HG03457 (cell line): Measurements from ENCODE around the gene INTS15.
"Not testable (repeated sequence)": the region's sequence is repeated elsewhere in the genome, so short reads cannot be mapped to it uniquely, and the experiment has no call there.

Experiments
- ATAC-seq: cut with Tn5 transposase; IDR thresholded peaks from one replicate; pipeline ENCODE4 v1.9.1; 2021; ENCODE audit warnings: moderate number of reproducible peaks; ENCODE audit not compliant: unreplicated experiment

Gene INTS15

DNA sequence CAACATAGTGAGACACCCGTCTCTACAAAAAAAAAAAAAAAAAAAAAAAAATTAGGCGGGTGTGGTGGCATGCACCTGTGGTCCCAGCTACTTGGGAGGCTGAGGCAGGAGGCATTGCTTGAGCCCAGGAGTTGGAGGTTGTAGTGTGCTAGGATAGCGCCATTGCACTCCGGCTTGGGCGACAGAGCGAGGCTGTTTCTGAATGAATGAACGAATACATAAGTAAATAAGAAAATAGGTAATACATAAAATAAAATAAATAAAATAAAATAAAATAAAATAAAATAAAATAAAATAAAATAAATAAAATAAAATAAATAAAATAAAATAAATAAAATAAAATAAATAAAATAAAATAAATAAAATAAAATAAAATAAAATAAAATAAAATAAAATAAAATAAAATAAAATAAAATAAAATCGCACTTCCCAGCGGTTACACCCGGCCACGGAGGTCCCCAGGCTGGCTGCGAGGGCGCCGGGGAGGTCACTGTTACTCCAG is 12.9 kb upstream of the INTS15 start:
- ATAC-seq: not testable (repeated sequence)

DNA sequence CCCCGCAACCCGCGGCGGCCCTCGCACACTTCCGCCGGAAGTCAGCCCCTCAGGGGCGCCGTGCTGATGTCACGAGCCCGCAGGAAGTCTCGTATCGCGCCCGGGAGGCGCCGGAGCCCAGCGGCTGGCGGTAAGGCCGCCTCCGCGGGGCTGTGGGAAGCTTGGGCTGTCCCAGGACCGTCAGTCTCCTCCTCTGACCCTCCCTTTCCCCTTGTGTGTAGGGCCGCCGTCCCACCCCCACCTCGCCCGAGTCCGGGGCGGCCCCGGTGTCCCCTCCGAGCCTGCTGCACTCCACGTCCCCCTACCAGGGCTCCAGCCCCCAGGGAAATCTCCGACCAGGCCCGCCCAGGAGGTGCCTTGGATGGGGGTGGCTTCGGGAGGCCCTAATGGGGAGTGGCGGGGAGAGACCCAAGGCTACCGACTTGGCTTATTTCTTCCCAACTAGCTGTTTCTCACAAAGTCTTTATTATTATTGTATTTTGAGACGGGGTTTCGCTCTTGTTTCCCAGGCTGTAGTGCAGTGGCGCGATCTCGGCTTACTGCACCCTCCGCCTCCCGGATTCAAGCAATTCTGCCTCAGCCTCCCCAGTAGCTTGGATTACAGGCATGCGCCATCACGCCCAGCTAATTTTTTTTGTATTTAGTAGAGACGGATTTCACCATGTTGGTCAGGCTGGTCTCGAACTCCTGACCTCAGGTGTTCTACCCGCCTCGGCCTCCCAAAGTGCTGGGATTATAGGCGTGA is 12.3 kb upstream of the INTS15 start, which contains the start of gene ZDHHC4:
Gene ZDHHC4, plus strand, starts transcription at position 86 of the 745 bp plus-strand sequence. CDS start 3,108 bp downstream, outside the sequence.
- ATAC-seq: peak; percentile 96

DNA sequence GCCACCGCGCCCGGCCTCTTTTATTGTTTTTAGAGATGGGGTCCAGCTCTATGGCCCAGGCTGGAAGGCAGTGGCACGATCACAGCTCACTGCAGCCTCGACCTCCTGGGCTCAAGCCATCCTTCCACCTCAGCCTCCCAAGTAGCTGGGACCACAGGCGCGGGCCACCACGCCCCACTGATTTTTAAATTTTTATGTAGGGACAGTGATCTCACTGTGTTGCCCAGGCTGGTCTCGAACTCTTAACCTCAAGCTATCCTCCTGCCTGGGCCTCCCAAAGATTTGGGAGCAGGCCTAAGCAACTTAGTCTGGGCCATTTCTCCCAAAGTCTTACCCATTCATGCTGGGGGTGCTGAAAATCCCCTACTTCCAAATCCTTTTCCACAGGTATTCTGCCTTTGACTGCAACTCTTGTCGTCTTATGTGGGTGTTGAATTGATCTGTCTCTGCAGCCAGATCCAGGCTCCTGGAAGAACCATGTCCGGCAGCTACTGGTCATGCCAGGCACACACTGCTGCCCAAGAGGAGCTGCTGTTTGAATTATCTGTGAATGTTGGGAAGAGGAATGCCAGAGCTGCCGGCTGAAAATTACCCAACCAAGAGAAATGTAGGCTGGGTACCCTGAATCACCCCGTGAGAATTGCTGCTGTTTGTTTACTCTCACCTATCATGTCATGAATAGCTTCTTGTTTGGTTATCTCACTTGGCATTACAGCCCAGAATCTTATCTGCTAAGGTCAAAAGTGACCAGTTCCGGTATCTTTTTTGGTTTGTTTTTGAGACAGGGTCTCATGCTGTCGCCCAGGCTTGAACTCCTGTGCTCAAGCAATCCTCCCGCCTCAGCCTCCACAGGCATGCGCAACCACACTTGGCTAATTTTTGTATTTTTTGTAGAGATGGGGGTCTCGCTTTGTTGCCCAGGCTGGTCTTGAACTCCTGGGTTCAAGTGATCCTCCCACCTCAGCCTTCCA is 11.4 kb upstream of the INTS15 start:
- no peak for ATAC-seq

DNA sequence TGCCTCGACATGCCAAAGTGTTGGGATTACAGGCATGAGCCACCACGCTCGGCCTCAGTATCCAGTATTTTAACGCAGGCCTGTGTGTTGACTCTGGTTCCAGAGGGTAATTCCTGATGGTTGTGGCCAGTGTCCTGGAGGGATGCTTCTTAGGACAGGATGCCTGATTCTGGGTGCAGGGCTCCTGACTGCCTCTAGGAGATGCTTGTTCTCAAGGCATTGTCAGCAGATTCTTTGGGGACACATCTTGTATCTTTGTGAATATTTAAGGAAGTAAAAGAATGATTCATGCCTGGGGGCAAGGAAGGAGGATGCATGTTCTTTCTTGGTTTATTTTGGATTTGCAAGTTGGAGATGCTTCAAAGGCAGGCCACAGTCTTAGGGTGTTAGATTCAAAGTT is 10.4 kb upstream of the INTS15 start:
- no peak for ATAC-seq

DNA sequence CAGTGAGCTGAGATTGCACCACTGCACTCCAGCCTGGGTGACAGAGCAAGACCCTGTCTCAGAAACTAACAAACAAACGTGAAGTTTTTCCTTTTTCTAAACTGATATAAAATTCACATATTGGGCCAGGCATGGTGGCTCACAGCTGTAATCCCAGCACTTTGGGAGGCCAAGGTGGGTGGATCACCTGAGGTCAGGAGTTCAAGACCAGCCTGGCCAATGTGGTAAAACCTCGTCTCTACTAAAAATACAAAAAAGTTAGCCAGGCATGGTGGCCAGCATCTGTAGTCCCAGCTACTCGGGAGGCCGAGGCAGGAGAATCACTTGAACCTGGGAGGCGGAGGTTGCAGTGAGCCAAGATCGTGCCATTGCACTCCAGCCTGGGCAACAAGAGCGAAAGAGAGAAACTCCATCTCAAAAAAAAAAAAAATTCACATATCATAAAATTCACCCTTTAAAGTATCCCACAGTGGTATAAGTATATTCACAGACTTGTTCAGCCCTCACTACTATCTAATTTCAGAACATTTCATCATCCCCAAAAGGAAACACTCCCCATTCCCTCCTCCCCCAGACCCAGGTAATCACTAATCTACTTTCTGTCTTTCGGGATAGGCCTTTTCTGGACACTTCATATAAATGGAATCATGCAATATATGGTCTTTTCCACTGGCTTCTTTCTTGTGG is 3.9 kb upstream of the INTS15 start:
- ATAC-seq: not testable (repeated sequence)

DNA sequence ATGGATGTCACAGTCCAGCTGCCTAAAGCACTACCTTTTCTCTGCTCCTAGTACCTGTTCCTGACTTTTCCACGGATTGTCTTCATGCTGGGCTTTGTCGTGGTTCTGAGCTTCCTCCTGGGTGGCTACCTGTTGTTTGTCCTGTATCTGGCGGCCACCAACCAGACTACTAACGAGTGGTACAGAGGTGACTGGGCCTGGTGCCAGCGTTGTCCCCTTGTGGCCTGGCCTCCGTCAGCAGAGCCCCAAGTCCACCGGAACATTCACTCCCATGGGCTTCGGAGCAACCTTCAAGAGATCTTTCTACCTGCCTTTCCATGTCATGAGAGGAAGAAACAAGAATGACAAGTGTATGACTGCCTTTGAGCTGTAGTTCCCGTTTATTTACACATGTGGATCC is 1.3 kb upstream of the INTS15 start:
- no peak for ATAC-seq

DNA sequence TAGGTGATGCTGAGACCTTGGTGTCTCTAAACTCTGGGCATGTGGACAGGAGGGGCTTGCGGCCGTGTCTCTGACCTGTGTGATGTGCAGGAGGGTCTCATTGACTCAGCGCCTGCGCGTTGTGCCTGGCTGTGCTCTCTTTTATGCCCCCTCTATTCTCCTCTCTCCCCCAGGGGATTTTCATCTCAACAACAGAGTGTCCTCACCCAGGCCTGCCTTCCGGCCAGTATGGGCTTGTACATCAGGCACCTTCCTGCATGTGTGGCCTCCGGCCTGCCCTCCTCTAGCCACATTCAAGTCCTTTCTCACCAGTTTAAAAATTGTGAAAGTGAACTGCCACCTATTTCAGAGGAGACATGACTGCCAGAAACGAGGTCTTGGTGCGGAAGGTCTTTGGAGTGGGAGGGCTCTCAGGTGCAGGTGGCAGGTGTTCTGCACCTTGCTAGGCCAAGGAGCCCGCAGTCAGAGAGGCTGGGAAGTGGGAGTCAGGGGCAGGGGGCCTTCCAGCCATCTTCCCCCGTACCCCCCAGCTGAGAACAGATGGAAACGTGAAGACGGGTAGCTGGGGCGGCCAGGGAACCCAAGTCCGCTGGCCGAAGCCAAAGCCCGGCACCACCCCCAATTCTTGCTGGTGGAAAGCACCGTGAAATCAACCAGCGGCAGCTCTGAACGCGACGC is 531 bp upstream of the INTS15 start:
- ATAC-seq: no peak

DNA sequence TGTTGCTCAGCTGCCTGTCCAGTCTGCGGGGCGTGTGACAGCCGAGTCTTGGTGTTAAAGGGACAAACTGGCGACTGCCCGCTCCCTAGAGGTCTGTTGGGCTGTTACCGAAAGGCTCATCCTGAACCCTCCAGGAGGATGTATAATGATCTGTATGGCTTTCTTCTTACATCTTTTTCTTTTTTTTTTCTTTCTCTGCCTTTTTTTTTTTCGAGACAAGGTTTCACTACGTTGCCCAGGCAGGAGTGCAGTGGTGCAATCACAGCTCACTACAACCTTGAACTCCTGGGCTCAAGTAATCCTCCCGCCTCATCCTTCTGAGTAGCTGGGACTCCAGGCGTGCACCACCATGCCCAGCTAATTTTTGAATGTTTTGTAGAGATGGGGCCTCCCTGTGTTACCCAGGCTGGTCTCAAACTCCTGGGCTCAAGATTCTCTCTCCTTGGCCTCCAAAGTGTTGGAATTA is 857 bp downstream of the INTS15 start:
- peak; percentile 16 for ATAC-seq

DNA sequence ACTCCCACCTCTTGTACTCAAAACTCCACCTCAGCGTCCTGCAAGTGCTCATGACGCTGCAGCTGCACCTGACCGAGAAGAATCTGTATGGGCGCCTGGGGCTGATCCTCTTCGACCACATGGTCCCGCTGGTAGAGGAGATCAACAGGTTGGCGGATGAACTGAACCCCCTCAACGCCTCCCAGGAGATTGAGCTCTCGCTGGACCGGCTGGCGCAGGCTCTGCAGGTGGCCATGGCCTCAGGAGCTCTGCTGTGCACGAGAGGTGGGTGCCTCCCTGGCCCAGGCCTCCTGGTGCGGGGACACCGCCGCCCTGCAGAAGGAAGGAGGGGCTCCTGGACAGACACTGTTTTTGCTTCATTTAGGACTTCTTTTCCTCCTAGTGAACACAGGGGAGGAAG is 10.3 kb downstream of the INTS15 start:
- no peak for ATAC-seq

DNA sequence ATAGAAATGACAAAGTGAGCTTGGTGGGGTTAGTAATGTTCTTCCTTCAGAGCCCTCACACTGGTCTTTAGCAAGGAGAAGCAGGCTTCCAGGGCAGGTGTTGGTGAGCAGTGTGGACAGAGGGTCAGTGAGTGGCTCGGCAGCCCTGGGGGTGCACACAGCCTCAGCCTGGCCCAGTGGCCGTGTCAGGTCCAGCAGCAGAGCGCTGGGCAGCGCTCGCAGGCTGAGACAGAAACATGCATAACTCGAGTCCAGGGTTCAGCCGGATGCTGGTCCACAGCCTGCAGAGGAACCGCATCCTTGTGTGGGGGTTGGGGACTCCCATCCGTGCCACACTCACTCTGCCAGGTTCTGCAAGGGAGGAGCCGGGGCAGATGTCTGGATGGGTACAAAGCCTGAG is 14.6 kb downstream of the INTS15 start:
- ATAC-seq: no peak

DNA sequence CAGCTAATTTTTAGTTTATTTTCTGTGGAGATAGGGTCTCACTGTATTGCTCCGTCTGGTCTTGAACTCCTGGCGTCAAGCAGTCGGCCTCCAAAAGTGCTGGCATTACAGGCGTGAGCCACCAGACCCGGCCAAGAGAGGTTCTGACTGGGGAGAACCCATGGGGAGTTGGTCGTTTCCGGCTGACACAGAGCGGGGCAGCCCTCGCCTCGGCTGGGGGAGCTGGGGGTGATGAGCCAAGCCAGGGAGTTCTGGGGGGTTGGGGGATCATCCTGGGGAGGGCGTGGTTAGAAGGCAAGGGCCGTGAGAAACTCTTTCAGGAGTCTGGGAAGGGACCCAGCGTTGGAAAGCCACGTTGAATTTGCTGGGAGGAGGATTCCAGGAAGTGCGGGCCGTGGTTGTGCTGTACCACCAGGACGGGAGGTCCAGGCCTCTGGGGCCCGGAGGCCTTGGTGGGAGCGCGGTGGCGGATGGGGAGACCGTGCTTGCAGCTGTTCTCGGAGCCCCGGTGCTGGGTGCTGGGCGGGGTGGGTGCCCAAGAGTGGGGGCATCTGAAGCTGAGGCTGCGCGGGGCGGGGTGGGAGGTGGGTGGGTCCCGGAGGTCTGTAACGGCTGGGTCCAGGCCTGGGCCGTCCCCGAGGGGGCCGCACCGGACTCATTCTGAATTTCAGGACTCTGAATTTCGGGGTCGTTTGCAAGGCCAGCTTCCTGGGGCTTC is 17.2 kb downstream of the INTS15 start:
- no peak for ATAC-seq

DNA sequence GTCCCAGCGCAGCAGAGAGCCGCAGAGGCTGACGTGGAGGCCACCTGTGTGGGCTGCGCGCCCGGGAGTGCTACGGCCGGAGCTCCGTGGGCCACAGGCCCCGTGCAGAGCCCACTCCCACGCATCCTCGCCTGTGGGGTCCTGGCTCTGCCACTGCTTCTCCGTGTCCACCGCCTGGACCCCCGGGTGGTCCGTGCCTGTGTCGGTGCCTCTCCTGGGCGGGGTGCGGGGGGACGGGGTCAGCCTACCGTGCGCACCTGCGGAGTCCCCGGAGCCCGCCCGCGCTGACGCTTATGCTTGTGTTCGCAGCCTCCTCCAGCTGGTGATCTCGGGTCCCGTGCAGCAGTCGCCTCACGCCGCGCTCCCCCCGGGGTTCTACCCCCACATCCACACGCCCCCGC is 17.8 kb downstream of the INTS15 start:
- no peak for ATAC-seq

DNA sequence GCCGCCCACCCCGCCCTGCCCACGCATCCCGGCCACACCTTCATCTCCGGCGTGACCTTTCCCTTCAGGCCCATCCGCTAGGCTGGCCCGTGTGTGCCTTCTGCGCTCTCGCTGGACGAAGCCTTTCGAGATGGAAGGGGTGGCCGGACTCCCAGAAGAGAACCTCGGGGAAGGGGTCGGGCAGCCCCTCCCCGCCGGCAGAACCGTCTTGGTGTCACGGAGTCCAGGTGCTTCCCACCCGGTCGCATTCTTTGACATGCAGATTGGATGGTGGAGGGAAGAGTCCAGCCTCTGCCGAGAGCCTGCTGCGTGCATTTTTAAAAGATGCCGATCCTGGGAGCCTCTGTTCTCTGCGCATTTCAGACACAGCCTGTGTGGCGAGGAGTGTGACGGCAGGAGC is 18.3 kb downstream of the INTS15 start:
- no peak for ATAC-seq

DNA sequence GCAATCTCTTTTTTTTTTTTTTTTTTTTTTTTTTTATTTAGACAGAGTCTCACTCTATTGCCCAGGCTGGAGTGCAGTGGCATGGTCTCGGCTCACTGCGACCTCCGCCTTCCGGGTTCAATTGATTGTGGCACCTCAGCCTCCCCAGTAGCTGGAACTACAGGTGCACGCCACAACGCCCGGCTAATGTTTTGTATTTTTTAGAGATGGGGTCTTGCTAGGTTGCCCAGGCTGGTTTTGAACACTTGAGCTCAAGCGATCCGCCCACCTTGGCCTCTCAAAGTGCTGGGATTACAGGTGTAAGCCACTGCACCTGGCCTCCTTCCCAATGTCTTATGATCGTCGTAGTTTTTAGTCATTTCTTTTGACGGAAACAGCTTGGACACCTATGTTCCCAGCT is 19.0 kb downstream of the INTS15 start:
- ATAC-seq: no peak

DNA sequence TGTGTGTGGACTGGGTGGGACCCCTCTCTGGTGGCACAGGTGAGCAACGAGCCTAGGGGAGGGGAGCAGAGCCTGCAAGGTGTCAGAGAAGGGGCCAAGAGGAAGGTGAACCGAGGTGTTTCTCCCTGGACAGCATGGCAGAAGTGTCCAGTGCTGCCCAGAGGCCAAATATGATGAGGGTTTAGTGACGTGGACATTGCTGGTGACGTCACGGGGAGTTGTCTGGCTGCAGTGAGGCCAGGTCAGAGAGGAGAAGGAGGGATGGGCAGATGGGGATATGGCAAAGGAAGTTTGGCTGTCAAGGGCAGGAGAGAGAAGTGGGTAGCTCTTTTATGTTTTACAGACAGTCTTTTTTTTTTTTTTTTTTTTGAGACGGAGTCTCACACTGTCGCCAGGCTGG is 23.0 kb downstream of the INTS15 start:
- ATAC-seq: no peak

DNA sequence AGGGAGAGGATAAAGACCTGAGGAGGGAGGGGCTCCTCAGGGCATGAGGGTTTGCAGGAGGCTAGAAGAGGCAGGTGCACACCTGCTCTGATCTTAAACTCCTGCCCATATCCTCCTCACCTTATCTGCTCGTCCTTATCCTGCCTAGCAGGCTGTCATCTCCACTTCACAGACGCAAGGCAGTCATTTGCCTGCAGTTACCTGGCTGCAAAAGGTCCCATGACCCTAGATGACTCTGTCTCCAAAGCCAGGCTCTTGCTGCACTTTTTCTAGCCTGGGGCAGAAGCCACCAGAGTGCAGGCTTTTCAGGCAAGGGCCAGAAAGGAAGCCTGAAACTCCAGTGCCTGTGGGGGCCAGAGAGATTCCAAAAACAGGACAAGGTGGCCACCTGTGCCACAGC is 23.9 kb downstream of the INTS15 start:
- no peak for ATAC-seq

DNA sequence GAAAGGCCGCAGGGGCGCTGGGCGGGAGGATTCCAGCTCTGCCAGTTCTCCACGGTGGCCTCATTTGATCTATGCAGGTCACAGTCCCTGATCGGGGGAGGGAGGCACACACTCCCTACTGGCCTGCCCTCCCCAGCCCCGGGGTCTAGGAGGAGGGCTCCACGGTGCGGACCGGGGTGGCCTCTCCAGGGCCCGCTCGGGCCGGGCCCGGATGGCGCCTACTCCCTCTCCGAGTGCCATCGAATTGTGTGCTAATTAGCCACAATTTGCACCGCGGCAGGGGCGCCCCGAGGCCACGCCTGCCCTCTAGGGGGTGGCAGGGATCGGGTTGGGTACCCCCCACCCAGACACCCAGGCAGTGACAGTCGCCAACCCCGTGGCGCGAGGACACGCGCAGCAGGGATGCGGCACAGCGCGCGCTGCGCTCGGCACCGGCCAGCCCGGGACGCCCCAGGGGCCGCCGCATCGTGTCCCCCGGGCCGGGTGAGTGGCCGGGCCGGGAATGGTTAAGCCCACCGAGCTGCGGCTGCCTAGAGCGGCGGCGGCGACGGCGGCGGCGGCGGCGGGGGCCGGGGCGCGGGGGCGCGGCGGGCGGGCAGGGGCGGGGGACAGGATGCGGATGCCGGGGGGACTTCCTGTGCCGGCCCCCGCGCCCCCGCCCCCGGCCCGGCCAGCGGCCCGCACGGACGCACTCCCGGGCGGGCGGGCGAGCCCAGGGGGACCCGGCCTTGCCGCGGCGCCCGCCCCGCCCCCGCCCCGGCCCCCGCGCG is 25.3 kb downstream of the INTS15 start, which contains the start of gene ZNF853:
Gene ZNF853, plus strand, starts transcription at position 658 of the 770 bp plus-strand sequence. CDS start 565 bp downstream, outside the sequence.
- no peak for ATAC-seq

DNA sequence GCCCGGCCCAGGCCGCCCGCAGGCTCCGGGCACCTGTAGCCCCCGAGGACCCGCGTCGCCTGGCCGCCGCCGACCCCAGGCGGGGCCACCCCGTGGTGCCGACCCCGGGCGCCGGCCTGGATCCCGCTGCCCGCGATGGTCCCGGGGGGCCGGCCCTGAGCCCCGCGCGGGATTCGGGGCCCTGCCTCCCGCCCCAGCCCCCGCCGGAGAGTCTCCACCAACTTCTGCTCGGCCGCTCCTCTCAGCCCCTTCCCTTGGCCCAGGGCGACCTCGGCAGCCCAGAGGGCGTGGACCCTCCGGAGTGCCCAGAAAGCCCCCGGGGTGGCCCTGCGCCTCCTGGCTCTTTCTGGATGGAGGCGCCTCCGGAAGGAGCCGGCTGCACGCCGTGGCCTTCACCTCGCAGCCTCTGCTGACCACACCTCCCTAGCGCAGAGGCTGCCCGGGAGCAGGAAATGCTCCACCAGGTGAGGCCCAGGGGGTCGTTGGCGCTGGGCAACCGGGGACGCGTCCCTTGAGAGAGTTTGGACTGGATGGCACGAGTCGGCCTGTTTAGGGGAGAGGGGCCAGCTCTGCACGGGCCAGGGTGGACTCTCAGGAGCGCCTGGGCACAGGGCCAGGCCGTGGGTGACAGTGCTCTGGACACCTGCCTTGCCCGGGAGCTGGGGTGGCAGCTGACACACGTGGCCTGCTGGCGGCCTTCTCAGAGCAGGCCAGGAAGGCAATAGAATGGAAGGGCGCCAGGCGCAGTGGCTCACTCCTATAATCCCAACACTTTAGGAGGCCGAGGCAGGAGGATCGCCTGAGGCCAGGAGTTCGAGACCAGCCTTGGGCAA is 26.1 kb downstream of the INTS15 start:
- ATAC-seq: no peak
